ENCODE data around the gene CSF2RB. TPM values are rescaled to one million over a fixed set of nuclear protein-coding genes. Genes with fewer than 3 reads are reported as not detected.
"Not testable (repeated sequence)": the region's sequence is repeated elsewhere in the genome, so short reads cannot be mapped to it uniquely, and the experiment has no call there.

The CSF2RB gene
- total RNA-seq, 1 donor from 2014 or later: 0.56 TPM

DNA sequence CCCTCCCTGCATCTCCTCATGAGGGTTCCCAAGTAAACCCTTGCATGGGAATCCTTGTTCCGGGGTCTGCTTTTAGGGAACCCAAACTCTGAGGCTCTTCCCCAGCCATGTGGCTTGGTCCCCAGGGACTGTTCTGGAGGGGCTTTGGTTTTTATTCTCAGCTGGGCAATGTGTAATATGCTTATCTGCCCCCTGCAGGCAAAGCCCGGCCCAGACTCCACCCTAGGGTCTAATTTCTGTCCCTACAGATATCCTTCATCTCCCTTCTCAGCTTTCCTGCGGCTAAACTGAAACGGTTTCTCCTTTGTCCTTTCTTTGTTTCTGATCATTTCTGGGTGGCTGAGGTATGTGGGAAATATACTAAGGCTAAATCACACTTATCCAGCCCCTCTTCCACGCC, 68.7 kb downstream of the CSF2RB start:
- DNase-seq (ENCODE audit: low spot score in 2 of 2, unreplicated experiment in 2 of 2): no peak
- H3K36me3 Mint-ChIP-seq: no peaks in the 10 kb centered on the region
- peaks cover 32% of the 10 kb centered on the region for H3K27me3 Mint-ChIP-seq (ENCODE audit: low read depth)
- H3K4me1 Mint-ChIP-seq: peaks cover 9% of the 10 kb centered on the region
- no peak overlapping the region for H3K4me3 Mint-ChIP-seq
- TF ChIP-seq, protein P1, sequence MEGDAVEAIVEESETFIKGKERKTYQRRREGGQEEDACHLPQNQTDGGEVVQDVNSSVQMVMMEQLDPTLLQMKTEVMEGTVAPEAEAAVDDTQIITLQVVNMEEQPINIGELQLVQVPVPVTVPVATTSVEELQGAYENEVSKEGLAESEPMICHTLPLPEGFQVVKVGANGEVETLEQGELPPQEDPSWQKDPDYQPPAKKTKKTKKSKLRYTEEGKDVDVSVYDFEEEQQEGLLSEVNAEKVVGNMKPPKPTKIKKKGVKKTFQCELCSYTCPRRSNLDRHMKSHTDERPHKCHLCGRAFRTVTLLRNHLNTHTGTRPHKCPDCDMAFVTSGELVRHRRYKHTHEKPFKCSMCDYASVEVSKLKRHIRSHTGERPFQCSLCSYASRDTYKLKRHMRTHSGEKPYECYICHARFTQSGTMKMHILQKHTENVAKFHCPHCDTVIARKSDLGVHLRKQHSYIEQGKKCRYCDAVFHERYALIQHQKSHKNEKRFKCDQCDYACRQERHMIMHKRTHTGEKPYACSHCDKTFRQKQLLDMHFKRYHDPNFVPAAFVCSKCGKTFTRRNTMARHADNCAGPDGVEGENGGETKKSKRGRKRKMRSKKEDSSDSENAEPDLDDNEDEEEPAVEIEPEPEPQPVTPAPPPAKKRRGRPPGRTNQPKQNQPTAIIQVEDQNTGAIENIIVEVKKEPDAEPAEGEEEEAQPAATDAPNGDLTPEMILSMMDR (IDR thresholded peaks at IDR 0.05; ENCODE audit: unreplicated experiment): no peak
- peaks cover 11% of the 10 kb centered on the region for H3K9me3 Mint-ChIP-seq
- H3K27ac Mint-ChIP-seq: no peak overlapping the region

DNA sequence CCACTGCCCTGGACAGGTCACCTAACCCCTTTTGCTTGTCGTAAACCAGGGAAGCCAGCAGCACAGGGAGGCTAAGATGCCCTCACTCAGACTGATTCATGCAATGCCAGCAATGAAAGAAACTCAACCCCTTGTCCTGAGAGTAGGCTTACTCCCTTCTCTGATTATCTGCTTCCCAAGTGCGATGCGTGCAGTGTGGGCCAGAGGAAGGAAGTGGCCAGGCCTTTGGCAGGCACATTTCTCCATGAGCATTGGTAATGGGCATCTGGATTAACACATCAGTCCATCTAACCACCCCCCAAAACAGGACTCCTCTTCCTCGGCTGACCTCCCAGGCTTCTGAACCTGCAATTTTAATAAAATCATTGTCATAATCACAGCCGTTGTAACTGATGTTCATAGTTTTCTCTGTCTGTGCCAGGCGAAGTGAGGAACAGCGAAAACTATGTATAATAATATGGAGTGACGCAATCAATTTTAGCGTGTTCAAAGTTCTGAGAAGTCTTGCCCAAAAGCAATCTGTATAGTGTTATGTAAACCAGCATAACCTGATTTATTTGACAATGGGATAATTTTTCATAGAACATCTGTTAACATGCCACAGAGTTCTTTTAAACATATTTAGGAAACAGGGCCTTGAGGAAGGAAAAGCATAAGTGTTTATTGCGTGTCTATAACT, 71.9 kb downstream of the CSF2RB start:
- H3K9me3 Mint-ChIP-seq: peaks cover 11% of the 10 kb centered on the region
- H3K27me3 Mint-ChIP-seq (ENCODE audit: low read depth): peaks cover 51% of the 10 kb centered on the region
- H3K4me1 Mint-ChIP-seq: no peaks in the 10 kb centered on the region
- no peak overlapping the region for H3K27ac Mint-ChIP-seq
- H3K4me3 Mint-ChIP-seq: no peak overlapping the region
- TF ChIP-seq, protein P1 (IDR thresholded peaks at IDR 0.05; ENCODE audit: unreplicated experiment): no peak
- no peak for DNase-seq (ENCODE audit: low spot score in 2 of 2, unreplicated experiment in 2 of 2)
- H3K36me3 Mint-ChIP-seq: no peaks in the 10 kb centered on the region

- Mint-ChIP-seq H3K4me3 (no peak overlapping the region), H3K9me3 (peaks cover 11% of the 10 kb centered on the region), H3K27me3 (ENCODE audit: low read depth) (peaks cover 58% of the 10 kb centered on the region), H3K27ac (no peak overlapping the region), H3K4me1 (no peaks in the 10 kb centered on the region), H3K36me3 (no peaks in the 10 kb centered on the region)
- TF ChIP-seq, protein P1 (IDR thresholded peaks at IDR 0.05; ENCODE audit: unreplicated experiment): peak; percentile 70
- DNase-seq (ENCODE audit: low spot score in 2 of 2, unreplicated experiment in 2 of 2): no peak
Measured at GRCh38 chr22:36986242-36986821, 72.9 kb downstream of the CSF2RB start.

- H3K4me1 Mint-ChIP-seq: no peaks in the 10 kb centered on the region
- H3K27ac Mint-ChIP-seq: no peak overlapping the region
- TF ChIP-seq, protein P1 (IDR thresholded peaks at IDR 0.05; ENCODE audit: unreplicated experiment): no peak
- no peak overlapping the region for H3K4me3 Mint-ChIP-seq
- no peaks in the 10 kb centered on the region for H3K36me3 Mint-ChIP-seq
- H3K9me3 Mint-ChIP-seq: peaks cover 11% of the 10 kb centered on the region
- peaks cover 58% of the 10 kb centered on the region for H3K27me3 Mint-ChIP-seq (ENCODE audit: low read depth)
- no peak for DNase-seq (ENCODE audit: low spot score in 2 of 2, unreplicated experiment in 2 of 2)
Measured at GRCh38 chr22:36988075-36988832, 74.8 kb downstream of the CSF2RB start.

DNA sequence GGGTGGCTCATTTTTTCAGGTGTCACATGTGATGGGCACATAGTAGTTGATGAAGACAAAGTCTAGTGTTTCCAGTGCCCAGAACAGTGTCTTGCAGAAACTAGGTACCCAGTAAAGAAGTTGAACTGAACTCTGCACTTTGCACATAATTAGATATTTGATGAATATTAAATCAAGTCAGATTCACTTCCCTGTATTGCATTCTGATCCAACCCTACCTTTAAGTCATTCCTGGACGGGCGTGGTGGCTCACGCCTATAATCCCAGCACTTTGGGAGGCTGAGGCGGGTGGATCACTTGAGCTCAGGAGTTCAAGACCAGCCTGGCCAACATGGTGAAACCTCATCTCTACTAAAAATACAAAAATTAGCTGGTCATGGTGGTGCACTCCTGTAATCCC, 75.6 kb downstream of the CSF2RB start:
- not testable (repeated sequence) for H3K4me3 Mint-ChIP-seq; H3K4me1 Mint-ChIP-seq; DNase-seq (ENCODE audit: low spot score in 2 of 2, unreplicated experiment in 2 of 2); H3K36me3 Mint-ChIP-seq; H3K27ac Mint-ChIP-seq
- Mint-ChIP-seq H3K27me3 (ENCODE audit: low read depth) (peaks cover 56% of the 10 kb centered on the region), H3K9me3 (peaks cover 11% of the 10 kb centered on the region)

Other genes with a start within 250 kb of the CSF2RB start
- gene CACNG2, start 209.9 kb upstream of the CSF2RB start, total RNA-seq: not detected in 3 replicates
- gene IFT27, start 137.5 kb upstream of the CSF2RB start, total RNA-seq: 56.8 to 59.6 TPM (median 58.6 TPM) in 3 replicates
- not detected in 3 replicates for gene PVALB, start 96.6 kb upstream of the CSF2RB start, total RNA-seq
- not detected in 3 replicates for gene NCF4, start 52.6 kb upstream of the CSF2RB start, total RNA-seq
- gene TST, start 105.8 kb downstream of the CSF2RB start, total RNA-seq: 21.3 to 22.6 TPM (median 21.4 TPM) in 3 replicates
- 55.8 to 61.5 TPM (median 60.8 TPM) in 3 replicates for gene MPST, start 106.1 kb downstream of the CSF2RB start, total RNA-seq
- gene KCTD17, start 138.1 kb downstream of the CSF2RB start, total RNA-seq: 34.9 to 42.2 TPM (median 41.0 TPM) in 3 replicates
- 0.18 to 0.47 TPM in 2 of 3 replicates, not detected in the other for gene TMPRSS6, start 196.1 kb downstream of the CSF2RB start, total RNA-seq
- gene IL2RB, start 236.3 kb downstream of the CSF2RB start, total RNA-seq: 1.6 to 2.1 TPM (median 1.7 TPM) in 3 replicates